Ishikawa (cell line): ENCODE measurements around the gene NRM.

ENCODE experiments used
- CEBPB ChIP-seq: IDR thresholded peaks from 2 replicates; pipeline ENCODE4 v1.6.1; 2012
- CREB1 ChIP-seq: IDR thresholded peaks from 2 replicates; pipeline ENCODE4 v1.6.1; 2012; ENCODE audit warnings: low read depth
- EGR1 ChIP-seq: IDR thresholded peaks from 2 replicates; pipeline ENCODE4 v1.6.1; 2012
- EP300 ChIP-seq: IDR thresholded peaks from 2 replicates; pipeline ENCODE4 v1.6.1; 2012; ENCODE audit warnings: borderline replicate concordance
- FOXM1 ChIP-seq: IDR thresholded peaks from 2 replicates; pipeline ENCODE4 v1.6.1; 2012; ENCODE audit warnings: low read depth, borderline replicate concordance
- MAX ChIP-seq: IDR thresholded peaks from 2 replicates; pipeline ENCODE4 v1.6.1; 2012
- NFIC ChIP-seq: IDR thresholded peaks from 2 replicates; pipeline ENCODE4 v1.6.1; 2012
- RAD21 ChIP-seq: IDR thresholded peaks from 2 replicates; pipeline ENCODE4 v1.6.1; 2012; ENCODE audit warnings: low read depth
- REST ChIP-seq: IDR thresholded peaks from 2 replicates; pipeline ENCODE4 v1.6.1; 2012; ENCODE audit warnings: low read depth, mild to moderate bottlenecking
- TAF1 ChIP-seq: IDR thresholded peaks from 2 replicates; pipeline ENCODE4 v1.6.1; 2012; ENCODE audit warnings: low read depth, mild to moderate bottlenecking
- TCF12 ChIP-seq: IDR thresholded peaks from 2 replicates; pipeline ENCODE4 v1.6.1; 2012; ENCODE audit warnings: low read depth
- TEAD4 ChIP-seq: IDR thresholded peaks from 2 replicates; pipeline ENCODE4 v1.6.1; 2012
- USF1 ChIP-seq: IDR thresholded peaks from 2 replicates; pipeline ENCODE4 v1.6.1; 2012
- YY1 ChIP-seq: IDR thresholded peaks from 2 replicates; pipeline ENCODE4 v1.6.1; 2012; ENCODE audit warnings: low read depth
- ZBTB7A ChIP-seq: IDR thresholded peaks from 2 replicates; pipeline ENCODE4 v1.6.1; 2012; ENCODE audit warnings: low read depth

The NRM gene

GRCh38 chr6:30684386-30685156, 6.2 kb downstream of the NRM start:
- no peak for TF ChIP-seq USF1
- no peak for TF ChIP-seq CREB1
- no peak for TF ChIP-seq TAF1
- no peak for TF ChIP-seq NFIC
- TF ChIP-seq TCF12, result no peak
- no peak for TF ChIP-seq REST
- no peak for TF ChIP-seq RAD21
- no peak for TF ChIP-seq CEBPB
- no peak for TF ChIP-seq FOXM1
- TF ChIP-seq YY1, result no peak
- no peak for TF ChIP-seq ZBTB7A
- TF ChIP-seq EGR1, result no peak
- no peak for TF ChIP-seq TEAD4
- TF ChIP-seq EP300, result no peak
- no peak for TF ChIP-seq MAX

GRCh38 chr6:30683980-30684338, 6.8 kb downstream of the NRM start:
- no peak for TF ChIP-seq USF1
- TF ChIP-seq TEAD4, result no peak
- TF ChIP-seq CEBPB, result no peak
- TF ChIP-seq TAF1, result no peak
- no peak for TF ChIP-seq TCF12
- TF ChIP-seq EGR1, result no peak
- TF ChIP-seq NFIC, result no peak
- no peak for TF ChIP-seq ZBTB7A
- TF ChIP-seq MAX, result no peak

GRCh38 chr6:30683183-30683979, 7.4 kb downstream of the NRM start:
- TF ChIP-seq EGR1 (no peak), EP300 (no peak), FOXM1 (no peak), ZBTB7A (no peak), YY1 (no peak), TCF12 (no peak), RAD21 (no peak), USF1 (no peak), TAF1 (no peak), TEAD4 (no peak), REST (no peak), NFIC (no peak), CEBPB (no peak), CREB1 (no peak), MAX (no peak)

GRCh38 chr6:30682143-30683117, 8.4 kb downstream of the NRM start:
- TF ChIP-seq CREB1 (no peak), YY1 (no peak), ZBTB7A (no peak), TAF1 (no peak), REST (no peak), EP300 (no peak)
